Activated T-cell treated with anti-CD3 and anti-CD28 coated beads for 48 hours (primary cell): ENCODE measurements around the gene STX12.
A peak's percentile ranks its signal among the peaks of the same experiment; 100 is the strongest.

Source experiments
- DNase-seq: peaks from one replicate; pipeline ENCODE4 v3.0.0-alpha.2; 2020; ENCODE audit warnings: low read depth

Gene STX12

GRCh38 chr1:27772932-27773825 is at the start of gene STX12:
TSS of gene STX12 (plus strand) at chr1:27773219. CDS start at chr1:27773308, 89 bp downstream.
- DNase-seq, result peak; percentile 99

GRCh38 chr1:27724961-27725373 is 48.1 kb upstream of the STX12 start:
- DNase-seq, result peak; percentile 1

GRCh38 chr1:27725374-27726172 is 47.4 kb upstream of the STX12 start, which contains the start of gene FAM76A:
TSS of gene FAM76A (plus strand) at chr1:27725961. CDS start at chr1:27726081, 120 bp downstream.
- peak; percentile 99 for DNase-seq

- DNase-seq, result no peak
These were observed 46.6 kb upstream of the STX12 start for GRCh38 chr1:27726173-27727044.

- no peak for DNase-seq
These were observed 45.9 kb upstream of the STX12 start for GRCh38 chr1:27727126-27727525.

- DNase-seq, result no peak
These were observed 36.8 kb upstream of the STX12 start for GRCh38 chr1:27736252-27736651.

- no peak for DNase-seq
These were observed 31.9 kb upstream of the STX12 start for GRCh38 chr1:27741121-27741520.

- no peak for DNase-seq
These were observed 28.5 kb upstream of the STX12 start for GRCh38 chr1:27744556-27744955.

- no peak for DNase-seq
These were observed 27.6 kb upstream of the STX12 start for GRCh38 chr1:27745466-27745865.

- no peak for DNase-seq
These were observed 20.7 kb upstream of the STX12 start for GRCh38 chr1:27752360-27752759.

GRCh38 chr1:27755286-27755685 is 17.7 kb upstream of the STX12 start:
- DNase-seq, result no peak

- no peak for DNase-seq
These were observed 17.2 kb upstream of the STX12 start for GRCh38 chr1:27755865-27756264.

- DNase-seq, result no peak
These were observed 13.8 kb upstream of the STX12 start for GRCh38 chr1:27759236-27759635.

GRCh38 chr1:27760426-27760825 is 12.6 kb upstream of the STX12 start:
- DNase-seq, result no peak

- DNase-seq, result no peak
These were observed 11.0 kb upstream of the STX12 start for GRCh38 chr1:27762033-27762432.

- DNase-seq, result no peak
These were observed 9.7 kb upstream of the STX12 start for GRCh38 chr1:27763358-27763757.

GRCh38 chr1:27770293-27770830 is 2.7 kb upstream of the STX12 start:
- no peak for DNase-seq

GRCh38 chr1:27772036-27772931 is 735 bp upstream of the STX12 start:
- DNase-seq, result no peak

GRCh38 chr1:27773826-27774445 is 917 bp downstream of the STX12 start:
- DNase-seq, result no peak

GRCh38 chr1:27774654-27775053 is 1.6 kb downstream of the STX12 start:
- DNase-seq, result no peak
